ENCODE measurements around the gene CCL2.

CCL2 gene

GRCh38 chr17:34242587-34243363 lies 12.3 kb upstream of the CCL2 start:
- TF ChIP-seq CTCF (IDR thresholded peaks at IDR 0.05): no peak

GRCh38 chr17:34243364-34244320 lies 11.4 kb upstream of the CCL2 start:
- no peak for TF ChIP-seq CTCF (IDR thresholded peaks at IDR 0.05)

GRCh38 chr17:34245351-34245905 lies 9.7 kb upstream of the CCL2 start:
- no peak for TF ChIP-seq CTCF (IDR thresholded peaks at IDR 0.05)

GRCh38 chr17:34246446-34246845 lies 8.6 kb upstream of the CCL2 start:
- TF ChIP-seq CTCF (IDR thresholded peaks at IDR 0.05): no peak

GRCh38 chr17:34246881-34247280 lies 8.2 kb upstream of the CCL2 start:
- TF ChIP-seq CTCF (IDR thresholded peaks at IDR 0.05): no peak

- TF ChIP-seq CTCF (IDR thresholded peaks at IDR 0.05): no peak
Observed at GRCh38 chr17:34248511-34249024, 6.5 kb upstream of the CCL2 start.

GRCh38 chr17:34249061-34249460 lies 6.0 kb upstream of the CCL2 start:
- TF ChIP-seq CTCF (IDR thresholded peaks at IDR 0.05): no peak
